ENCODE results near the gene CYP46A1.

CYP46A1 gene

GRCh38 chr14:99747167-99747566, 63.1 kb downstream of the CYP46A1 start (continued):
- TF ChIP-seq AEBP2 (tag by site-specific recombination; IDR thresholded peaks at IDR 0.05; ENCODE audit: borderline replicate concordance): no peak
- TF ChIP-seq TCF7L2 (IDR thresholded peaks at IDR 0.05; ENCODE audit: borderline replicate concordance, low read depth, low read length): no peak
- TF ChIP-seq ZNF19 (tag by site-specific recombination; IDR thresholded peaks at IDR 0.05; ENCODE audit: low read depth): no peak
- TF ChIP-seq ZBTB20 (tag by site-specific recombination; IDR thresholded peaks at IDR 0.05): no peak
- no peak for TF ChIP-seq ZNF580 (tag by site-specific recombination; IDR thresholded peaks at IDR 0.05)

GRCh38 chr14:99747582-99748330, 63.7 kb downstream of the CYP46A1 start:
- ChIA-PET CTCF (interaction anchor here (0.6 to 1.7 kb wide), 4 partner anchors 17 to 524 kb away, joined by 3 to 5 read pairs (median 4); no protein-coding TSS in a partner anchor), POLR2A (no interaction called here)
- TF ChIP-seq ZBTB8A (tag by site-specific recombination; IDR thresholded peaks at IDR 0.05): peak; percentile 52; the same call in 1 of the 2 replicates
- TF ChIP-seq PRDM6 (tag by site-specific recombination; IDR thresholded peaks at IDR 0.05): no peak
- TF ChIP-seq ZBTB20 (tag by site-specific recombination; IDR thresholded peaks at IDR 0.05): peak; percentile 70
- Histone ChIP-seq H3K27ac (ENCODE audit: extremely low read depth, low read depth, low read length) (no peak overlapping the region), H3K9me3 (ENCODE audit: control insufficient read depth, insufficient read depth, low read depth, low read length) (no peaks in the 10 kb centered on the region), H3K36me3 (ENCODE audit: control insufficient read depth in 2 of 2, insufficient read depth in 1 of 2, low read length in 2 of 2) (no peaks in the 10 kb centered on the region), H3K4me3 (ENCODE audit: low read depth, low read length) (no peak overlapping the region), H3K4me1 (ENCODE audit: control insufficient read depth, insufficient read depth, low read length) (peaks cover 34% of the 10 kb centered on the region)

- ChIA-PET CTCF (interaction anchor here (1.7 kb wide), 1 partner anchor 18 kb away, joined by 4 read pairs; no protein-coding TSS in a partner anchor), POLR2A (no interaction called here)
- no peak overlapping the region for H3K4me3 ChIP-seq (ENCODE audit: low read depth, low read length)
- TF ChIP-seq SCRT1 (tag by site-specific recombination; IDR thresholded peaks at IDR 0.05; ENCODE audit: borderline replicate concordance) (0 out of 2 replicates have a peak, but pooled peaks have one; percentile 34), ZNF621 (tag by site-specific recombination; IDR thresholded peaks at IDR 0.05) (no peak), SCRT2 (tag by site-specific recombination; IDR thresholded peaks at IDR 0.05) (peak; percentile 52; the same call in 1 of the 2 replicates)
- H3K36me3 ChIP-seq (ENCODE audit: control insufficient read depth in 2 of 2, insufficient read depth in 1 of 2, low read length in 2 of 2): no peaks in the 10 kb centered on the region
- peaks cover 34% of the 10 kb centered on the region for H3K4me1 ChIP-seq (ENCODE audit: control insufficient read depth, insufficient read depth, low read length)
- no peak overlapping the region for H3K27ac ChIP-seq (ENCODE audit: extremely low read depth, low read depth, low read length)
- H3K9me3 ChIP-seq (ENCODE audit: control insufficient read depth, insufficient read depth, low read depth, low read length): no peaks in the 10 kb centered on the region
Measured at GRCh38 chr14:99748529-99748928, 64.4 kb downstream of the CYP46A1 start.

- ChIA-PET POLR2A (no interaction called here), CTCF (interaction anchor here (0.7 to 1.7 kb wide), 4 partner anchors 9 to 281 kb away, joined by 3 to 5 read pairs (median 4); no protein-coding TSS in a partner anchor)
- no peaks in the 10 kb centered on the region for H3K36me3 ChIP-seq (ENCODE audit: control insufficient read depth in 2 of 2, insufficient read depth in 1 of 2, low read length in 2 of 2)
- no peak overlapping the region for H3K4me3 ChIP-seq (ENCODE audit: low read depth, low read length)
- no peaks in the 10 kb centered on the region for H3K9me3 ChIP-seq (ENCODE audit: control insufficient read depth, insufficient read depth, low read depth, low read length)
- peaks cover 33% of the 10 kb centered on the region for H3K4me1 ChIP-seq (ENCODE audit: control insufficient read depth, insufficient read depth, low read length)
- H3K27ac ChIP-seq (ENCODE audit: extremely low read depth, low read depth, low read length): no peak overlapping the region
- TF ChIP-seq ZNF114 (tag by site-specific recombination; IDR thresholded peaks at IDR 0.05) (no peak), SCRT2 (tag by site-specific recombination; IDR thresholded peaks at IDR 0.05) (peak; percentile 93), ZNF18 (tag by site-specific recombination; IDR thresholded peaks at IDR 0.05) (peak; percentile 76), ZNF416 (tag by site-specific recombination; IDR thresholded peaks at IDR 0.05) (no peak), ZNF221 (tag by site-specific recombination; IDR thresholded peaks at IDR 0.05; ENCODE audit: borderline replicate concordance) (no peak), IKZF3 (tag by site-specific recombination; IDR thresholded peaks at IDR 0.05) (no peak), CTCF (tag by site-specific recombination; IDR thresholded peaks at IDR 0.05) (0 out of 2 replicates have a peak, but pooled peaks have one; percentile 18), ZNF626 (tag by site-specific recombination; IDR thresholded peaks at IDR 0.05) (no peak), SCRT1 (tag by site-specific recombination; IDR thresholded peaks at IDR 0.05; ENCODE audit: borderline replicate concordance) (peak; percentile 78; the same call in 1 of the 2 replicates), ZNF426 (tag by site-specific recombination; IDR thresholded peaks at IDR 0.05) (no peak)
Measured at GRCh38 chr14:99749142-99749541, 65.0 kb downstream of the CYP46A1 start.
